ENCODE results near the gene PFN1.
A peak's percentile ranks its signal among the peaks of the same experiment; 100 is the strongest.

PFN1 gene

DNA sequence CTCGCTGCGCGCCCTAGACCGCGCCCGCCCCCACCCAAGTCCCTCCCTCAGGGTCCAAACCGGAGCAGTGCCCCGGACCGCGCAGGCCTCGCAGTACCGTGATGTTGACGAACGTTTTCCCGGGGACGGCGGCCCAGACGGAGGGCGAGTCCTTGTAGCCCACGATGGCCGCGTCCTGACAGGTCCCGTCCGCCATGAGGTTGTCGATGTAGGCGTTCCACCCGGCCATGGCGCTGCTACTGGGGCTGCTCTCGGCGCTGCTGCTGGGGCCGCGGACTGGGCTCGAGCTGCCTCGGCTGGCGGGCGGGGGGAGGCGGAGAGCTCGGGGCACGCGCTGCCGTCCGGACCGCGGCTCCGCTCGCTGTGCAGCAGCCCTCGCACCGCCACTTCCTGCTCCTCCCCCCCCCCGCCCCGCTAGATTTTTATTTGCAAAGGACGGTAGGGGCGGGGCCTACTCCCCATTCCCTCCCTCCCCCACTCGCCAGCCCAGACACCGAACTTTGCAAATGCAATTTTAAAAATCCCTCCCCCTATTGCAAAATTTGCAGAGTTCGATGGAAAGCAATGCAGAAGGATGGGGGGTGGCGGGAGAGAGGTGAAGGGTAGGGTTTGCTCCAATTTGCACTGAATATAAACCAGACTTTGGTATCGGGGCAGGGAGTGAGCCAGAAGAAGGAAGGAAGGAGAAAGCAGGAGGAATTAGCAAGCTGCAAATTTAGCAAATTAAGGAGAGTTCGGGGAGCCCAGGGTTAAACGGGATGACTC lies at the start of gene PFN1:
Gene PFN1 (minus strand): TSS at position 365 of the 765 bp plus-strand sequence. CDS start 136 bp downstream, at position 229.
- TF ChIP-seq, protein P1, sequence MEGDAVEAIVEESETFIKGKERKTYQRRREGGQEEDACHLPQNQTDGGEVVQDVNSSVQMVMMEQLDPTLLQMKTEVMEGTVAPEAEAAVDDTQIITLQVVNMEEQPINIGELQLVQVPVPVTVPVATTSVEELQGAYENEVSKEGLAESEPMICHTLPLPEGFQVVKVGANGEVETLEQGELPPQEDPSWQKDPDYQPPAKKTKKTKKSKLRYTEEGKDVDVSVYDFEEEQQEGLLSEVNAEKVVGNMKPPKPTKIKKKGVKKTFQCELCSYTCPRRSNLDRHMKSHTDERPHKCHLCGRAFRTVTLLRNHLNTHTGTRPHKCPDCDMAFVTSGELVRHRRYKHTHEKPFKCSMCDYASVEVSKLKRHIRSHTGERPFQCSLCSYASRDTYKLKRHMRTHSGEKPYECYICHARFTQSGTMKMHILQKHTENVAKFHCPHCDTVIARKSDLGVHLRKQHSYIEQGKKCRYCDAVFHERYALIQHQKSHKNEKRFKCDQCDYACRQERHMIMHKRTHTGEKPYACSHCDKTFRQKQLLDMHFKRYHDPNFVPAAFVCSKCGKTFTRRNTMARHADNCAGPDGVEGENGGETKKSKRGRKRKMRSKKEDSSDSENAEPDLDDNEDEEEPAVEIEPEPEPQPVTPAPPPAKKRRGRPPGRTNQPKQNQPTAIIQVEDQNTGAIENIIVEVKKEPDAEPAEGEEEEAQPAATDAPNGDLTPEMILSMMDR (conservative IDR thresholded peaks at IDR 0.05) = no peak
- peak within 1 kb of the TSS; percentile 91 for H3K27ac ChIP-seq

DNA sequence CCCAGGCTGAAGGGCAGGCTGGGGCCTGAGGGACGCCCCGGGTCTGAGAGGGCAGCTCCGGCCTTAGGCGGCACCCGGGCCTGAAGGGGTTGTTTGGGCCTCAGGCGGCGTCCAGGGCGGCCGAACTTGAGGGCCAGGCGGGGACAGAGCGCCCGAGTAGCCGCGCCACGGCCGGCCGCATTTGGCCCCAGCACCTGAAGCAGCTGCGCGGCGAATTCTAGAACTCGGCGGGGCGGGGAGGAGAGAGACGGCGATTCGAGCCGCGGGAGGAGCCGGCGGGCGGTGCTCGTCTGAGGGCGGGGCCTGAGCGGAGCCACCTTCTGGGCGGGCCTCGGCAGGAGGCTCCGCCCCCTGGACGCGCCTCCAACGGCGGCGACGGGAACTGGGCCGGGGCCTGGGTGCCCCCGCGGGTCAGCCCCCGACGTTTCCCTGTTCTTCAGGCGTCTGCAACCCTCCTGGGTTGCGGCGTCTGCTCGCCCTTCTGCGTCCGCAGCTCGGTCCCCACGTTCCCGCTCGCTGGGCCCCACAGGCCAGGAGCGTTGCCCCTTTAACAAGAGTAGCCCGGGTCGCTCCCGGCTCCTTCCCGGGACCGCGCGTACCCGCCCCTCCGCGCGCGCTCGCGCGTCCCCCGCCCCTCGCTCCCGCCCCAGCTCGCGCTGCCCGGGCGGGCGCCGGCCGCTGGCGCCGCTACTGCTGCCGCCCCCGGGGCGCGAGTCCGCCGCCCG lies 49.1 kb upstream of the PFN1 start, which contains the start of the genes INCA1 and KIF1C:
Gene INCA1 (minus strand): TSS at position 221 of the 725 bp plus-strand sequence. CDS start 3,085 bp downstream, outside the sequence.
Gene KIF1C (plus strand): TSS at position 649 of the 725 bp plus-strand sequence. CDS start 2,297 bp downstream, outside the sequence.
- TF ChIP-seq, protein P1 (conservative IDR thresholded peaks at IDR 0.05) = no peak
- peak within 1 kb of the TSS; percentile 68 for H3K27ac ChIP-seq

DNA sequence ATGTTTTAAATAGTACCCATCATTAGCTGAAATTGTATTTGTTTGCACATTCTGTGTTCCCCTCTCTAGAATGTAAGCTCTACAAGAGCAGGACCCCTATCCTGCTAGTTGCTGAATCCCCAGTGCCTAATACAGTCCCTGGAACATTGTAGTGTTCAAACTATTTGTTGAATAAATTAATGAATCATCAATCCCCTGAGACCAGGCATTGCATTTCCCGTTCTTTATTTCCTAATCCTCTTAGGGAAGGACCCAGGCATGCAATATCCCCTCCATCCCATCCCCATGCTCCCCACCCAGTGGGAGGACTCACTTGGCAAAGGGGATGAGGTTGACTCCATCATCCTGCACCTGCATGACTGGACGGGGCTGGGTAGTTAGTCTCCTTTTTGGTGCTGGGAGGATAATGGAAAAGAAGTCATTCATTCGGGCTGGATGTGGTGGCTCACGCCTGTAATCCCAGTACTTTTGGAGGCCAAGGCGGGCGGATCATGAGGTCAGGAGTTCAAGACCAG lies 45.8 kb upstream of the PFN1 start:
- no peak overlapping the region for H3K27ac ChIP-seq
- TF ChIP-seq, protein P1 (conservative IDR thresholded peaks at IDR 0.05) = no peak

DNA sequence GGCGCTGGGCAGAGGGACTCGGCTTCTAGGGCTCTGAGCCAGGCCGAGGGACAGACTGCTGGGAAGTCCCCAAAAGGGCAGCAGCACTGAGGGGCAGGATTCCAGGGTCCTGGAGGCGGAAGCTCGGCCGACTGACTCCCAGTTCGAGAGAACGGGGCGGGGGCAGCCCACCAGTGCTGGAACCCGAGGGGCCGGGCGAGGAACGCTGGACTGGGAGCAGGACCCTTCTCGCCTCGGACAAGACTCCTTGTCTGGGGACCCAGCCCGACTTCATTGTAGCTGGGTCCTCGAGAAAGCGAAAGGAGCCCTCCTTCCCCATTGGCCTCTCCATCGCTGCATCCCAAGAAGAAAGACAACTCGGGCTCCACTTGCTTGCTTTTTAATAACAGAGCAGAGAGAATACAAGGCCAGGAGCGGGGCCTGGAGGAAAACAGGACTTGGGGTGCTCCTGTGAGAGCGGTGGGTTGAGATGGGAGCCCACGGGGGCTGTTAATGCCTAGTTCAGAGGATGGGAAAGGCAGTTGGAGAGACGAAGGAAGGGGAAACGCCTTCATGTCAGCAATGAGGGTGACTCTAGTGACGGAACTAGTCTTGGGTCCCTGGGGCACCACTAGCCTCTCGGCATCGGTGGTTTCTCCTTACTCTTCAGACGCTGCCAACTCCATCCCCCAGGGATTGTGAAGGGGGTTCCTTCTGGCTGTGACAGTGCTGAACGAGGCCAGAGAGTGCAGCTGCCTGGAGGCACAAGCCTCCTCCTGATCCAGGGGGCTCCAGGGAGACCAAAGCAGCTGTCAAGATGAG lies 39.6 kb upstream of the PFN1 start:
- H3K27ac ChIP-seq = peak overlapping the region; percentile 91
- TF ChIP-seq, protein P1 (conservative IDR thresholded peaks at IDR 0.05) = no peak

DNA sequence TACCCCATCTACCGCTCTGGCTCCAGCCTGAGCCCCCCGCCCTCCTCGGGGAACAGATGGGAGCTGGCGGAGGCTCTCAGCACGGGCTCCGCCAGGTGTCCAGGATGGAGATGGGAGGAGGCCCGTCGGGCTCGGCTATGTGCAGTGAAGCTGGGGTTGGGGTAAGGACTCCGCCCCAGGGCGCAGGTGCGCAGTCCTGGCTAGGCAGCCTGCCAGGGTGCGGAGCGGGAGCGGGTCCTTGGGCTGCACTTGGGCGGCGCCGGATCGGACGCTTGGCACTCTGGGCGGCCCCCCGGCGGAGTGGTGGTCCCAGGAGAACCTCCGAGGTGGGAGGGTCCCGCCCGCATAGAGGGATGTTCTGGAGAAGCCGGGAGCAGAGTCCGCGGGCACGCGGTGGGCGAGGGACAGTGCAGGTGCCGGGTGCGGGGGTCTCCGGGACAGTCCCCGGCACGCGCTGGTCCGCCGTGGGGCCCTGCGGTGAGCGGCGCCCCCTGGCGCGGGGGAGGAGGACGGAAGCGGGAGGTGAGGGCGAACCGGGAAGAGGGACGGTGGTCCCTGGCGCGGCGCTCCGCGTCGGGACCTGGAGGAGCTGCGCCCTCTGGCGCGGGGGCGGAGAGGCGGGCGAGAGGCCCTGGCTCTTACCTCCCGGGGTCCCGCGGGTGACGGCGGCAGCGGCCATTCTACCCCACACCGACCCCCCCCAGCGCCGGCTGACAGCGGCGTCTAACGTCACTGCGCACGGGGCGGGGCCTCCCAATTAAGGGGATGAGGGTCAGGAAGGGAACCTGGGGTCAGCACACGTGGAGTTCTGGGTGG lies 38.8 kb upstream of the PFN1 start, which contains the start of gene CAMTA2:
Gene CAMTA2 (minus strand): TSS at position 725 of the 816 bp plus-strand sequence. CDS start 1,453 bp downstream, outside the sequence.
- peak within 1 kb of the TSS; percentile 91 for H3K27ac ChIP-seq
- TF ChIP-seq, protein P1 (conservative IDR thresholded peaks at IDR 0.05) = peak; percentile 73

DNA sequence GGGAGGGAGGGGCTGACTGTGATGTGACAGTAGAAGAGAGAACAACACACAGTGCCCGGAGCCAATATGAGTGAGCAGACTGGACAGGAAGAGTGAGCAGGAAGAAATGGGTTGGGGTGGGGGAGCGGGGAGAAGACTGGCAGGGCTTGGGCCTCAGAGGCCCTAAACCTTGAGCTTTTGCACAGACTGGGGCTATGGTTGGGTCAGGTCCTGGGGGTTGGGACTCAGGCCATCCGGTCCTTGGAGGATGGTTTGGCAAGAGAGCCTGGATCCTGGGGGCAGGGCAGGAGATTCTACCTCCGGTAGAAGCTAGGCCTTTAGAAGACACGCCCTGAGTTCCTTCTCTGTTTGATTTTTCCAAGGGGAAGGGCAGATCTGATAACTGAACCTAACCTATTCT lies 38.1 kb upstream of the PFN1 start:
- H3K27ac ChIP-seq = peak overlapping the region; percentile 91
- TF ChIP-seq, protein P1 (conservative IDR thresholded peaks at IDR 0.05) = no peak
